Measurements from ENCODE around the gene ASGR2.

ASGR2 gene

DNA sequence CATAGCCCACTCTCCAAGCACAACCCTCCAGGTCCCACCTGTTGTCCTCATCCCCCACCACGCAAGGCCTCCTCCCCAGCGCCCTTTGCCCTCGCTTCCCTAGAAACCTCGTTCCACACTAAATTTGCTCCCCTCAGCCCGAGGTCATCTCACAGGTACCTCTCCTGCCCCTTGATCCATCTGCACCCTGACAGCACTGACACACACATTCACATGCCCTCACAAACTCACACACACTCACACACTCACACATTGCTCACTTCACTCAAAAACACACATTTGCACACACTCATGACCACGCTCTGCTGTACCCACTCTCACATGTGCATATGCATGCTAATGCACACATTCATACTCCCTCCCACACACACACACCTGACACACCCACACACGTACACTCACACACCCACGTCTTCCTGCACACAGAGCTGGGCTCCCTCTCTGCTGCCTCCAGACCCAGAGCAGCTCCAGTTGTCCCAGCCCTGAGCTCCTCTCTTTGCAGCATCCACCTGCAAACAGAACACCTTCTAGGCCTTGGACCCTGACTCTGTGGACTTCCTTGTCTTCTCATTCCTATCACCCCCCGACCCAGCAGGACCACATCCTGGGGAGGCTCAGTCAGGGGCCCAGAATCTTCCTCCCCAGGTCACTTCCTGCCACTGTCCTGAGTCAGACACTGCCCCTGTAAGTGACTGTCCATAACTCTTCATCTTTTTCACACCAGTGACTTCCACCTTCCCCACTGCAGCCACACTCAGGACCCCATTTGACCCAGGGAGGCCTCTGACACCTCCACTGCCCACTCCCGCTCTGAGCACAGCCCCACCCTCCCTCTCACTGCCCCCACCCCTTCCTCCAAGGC lies 4.9 kb downstream of the ASGR2 start:
- DNase-seq: no peak
- H3K4me1 ChIP-seq: no peaks in the 10 kb centered on the region
- H3K27me3 ChIP-seq: no peaks in the 10 kb centered on the region
- TF ChIP-seq, protein P1, sequence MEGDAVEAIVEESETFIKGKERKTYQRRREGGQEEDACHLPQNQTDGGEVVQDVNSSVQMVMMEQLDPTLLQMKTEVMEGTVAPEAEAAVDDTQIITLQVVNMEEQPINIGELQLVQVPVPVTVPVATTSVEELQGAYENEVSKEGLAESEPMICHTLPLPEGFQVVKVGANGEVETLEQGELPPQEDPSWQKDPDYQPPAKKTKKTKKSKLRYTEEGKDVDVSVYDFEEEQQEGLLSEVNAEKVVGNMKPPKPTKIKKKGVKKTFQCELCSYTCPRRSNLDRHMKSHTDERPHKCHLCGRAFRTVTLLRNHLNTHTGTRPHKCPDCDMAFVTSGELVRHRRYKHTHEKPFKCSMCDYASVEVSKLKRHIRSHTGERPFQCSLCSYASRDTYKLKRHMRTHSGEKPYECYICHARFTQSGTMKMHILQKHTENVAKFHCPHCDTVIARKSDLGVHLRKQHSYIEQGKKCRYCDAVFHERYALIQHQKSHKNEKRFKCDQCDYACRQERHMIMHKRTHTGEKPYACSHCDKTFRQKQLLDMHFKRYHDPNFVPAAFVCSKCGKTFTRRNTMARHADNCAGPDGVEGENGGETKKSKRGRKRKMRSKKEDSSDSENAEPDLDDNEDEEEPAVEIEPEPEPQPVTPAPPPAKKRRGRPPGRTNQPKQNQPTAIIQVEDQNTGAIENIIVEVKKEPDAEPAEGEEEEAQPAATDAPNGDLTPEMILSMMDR (IDR thresholded peaks at IDR 0.05; ENCODE audit: low read depth, low read length): no peak
- no peaks in the 10 kb centered on the region for H3K36me3 ChIP-seq
- H3K4me3 ChIP-seq (ENCODE audit: low read depth, low read length): no peak overlapping the region
- H3K9me3 ChIP-seq: no peaks in the 10 kb centered on the region

DNA sequence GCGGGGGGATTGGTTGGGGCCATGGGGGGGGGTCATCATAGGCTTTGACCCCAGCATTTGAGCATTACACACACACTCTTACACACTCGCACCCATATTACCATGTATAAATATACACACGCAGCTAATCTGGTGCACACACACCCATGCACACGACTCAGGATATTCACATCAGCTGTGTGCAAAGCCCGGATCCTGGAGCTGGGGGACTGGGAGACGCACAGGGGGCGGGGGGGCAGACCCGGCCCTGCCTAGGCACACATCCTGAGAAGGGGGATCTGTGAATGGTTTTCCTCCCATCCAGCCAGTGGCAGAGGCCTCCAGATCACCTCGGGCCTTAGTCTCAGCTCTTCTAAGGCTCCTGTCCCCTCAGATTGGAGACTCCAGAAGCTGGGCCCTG lies 5.6 kb downstream of the ASGR2 start:
- H3K4me3 ChIP-seq (ENCODE audit: low read depth, low read length): no peak overlapping the region
- no peaks in the 10 kb centered on the region for H3K27me3 ChIP-seq
- TF ChIP-seq, protein P1 (IDR thresholded peaks at IDR 0.05; ENCODE audit: low read depth, low read length): no peak
- H3K4me1 ChIP-seq: no peaks in the 10 kb centered on the region
- DNase-seq: no peak
- no peaks in the 10 kb centered on the region for H3K36me3 ChIP-seq
- H3K9me3 ChIP-seq: no peaks in the 10 kb centered on the region

DNA sequence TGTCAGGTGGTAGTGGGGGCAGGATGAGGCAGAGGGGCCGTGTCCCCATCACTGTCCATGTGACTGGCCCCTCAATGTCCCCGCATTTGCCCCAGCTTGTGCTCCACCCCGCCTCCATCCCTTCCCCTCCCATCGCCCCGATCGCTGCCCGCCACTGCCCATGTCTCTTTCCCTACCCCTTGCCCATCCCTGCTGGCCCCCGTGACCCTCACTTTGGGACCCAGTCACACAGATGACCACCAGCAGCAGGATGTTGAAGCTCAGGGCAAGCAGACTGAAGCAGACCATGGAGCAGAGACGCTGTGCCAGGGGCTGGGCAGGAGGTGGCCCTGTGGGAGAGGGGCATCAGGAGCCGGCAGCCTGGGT lies 6.1 kb downstream of the ASGR2 start:
- no peaks in the 10 kb centered on the region for H3K4me1 ChIP-seq
- peaks cover under 1% of the 10 kb centered on the region for H3K27me3 ChIP-seq
- no peaks in the 10 kb centered on the region for H3K9me3 ChIP-seq
- H3K4me3 ChIP-seq (ENCODE audit: low read depth, low read length): no peak overlapping the region
- no peak for DNase-seq
- no peaks in the 10 kb centered on the region for H3K36me3 ChIP-seq
- TF ChIP-seq, protein P1 (IDR thresholded peaks at IDR 0.05; ENCODE audit: low read depth, low read length): no peak

DNA sequence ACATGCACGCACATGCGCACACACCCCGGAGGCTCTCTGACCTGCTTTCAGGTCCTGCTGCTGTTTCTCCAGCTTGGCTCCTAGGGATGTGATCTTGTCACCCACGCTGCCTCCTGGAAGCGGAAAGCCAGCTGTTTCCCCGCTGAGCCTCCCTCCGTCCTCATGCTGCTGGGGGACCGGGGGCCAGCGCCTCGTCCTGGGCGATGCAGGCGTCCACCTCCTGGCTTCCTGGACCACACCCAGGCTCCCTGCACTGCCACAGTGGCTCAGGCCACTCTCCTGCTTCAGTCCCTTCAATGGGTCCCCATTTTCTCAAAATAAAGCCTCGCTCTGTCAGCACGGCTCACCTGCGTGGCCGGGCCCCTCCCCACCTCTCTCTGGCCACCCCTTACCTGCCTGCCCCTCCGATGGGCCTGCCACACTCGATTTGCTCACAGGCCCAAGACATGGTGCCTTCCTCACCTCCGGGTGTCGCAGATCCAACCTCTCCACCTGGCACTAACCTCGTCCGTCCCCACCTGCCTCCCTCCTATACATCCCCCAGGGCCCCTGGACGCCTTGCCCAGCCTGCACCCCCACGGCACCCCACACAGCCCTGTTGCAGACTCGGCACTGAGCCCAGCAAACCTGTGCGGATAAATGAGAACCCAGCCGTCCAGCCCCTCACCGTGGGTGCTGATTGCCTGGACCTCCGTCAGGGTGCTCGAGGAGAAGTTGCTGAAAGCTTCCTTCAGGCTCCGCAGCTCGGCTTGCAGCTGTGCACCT lies 6.6 kb downstream of the ASGR2 start:
- no peaks in the 10 kb centered on the region for H3K9me3 ChIP-seq
- H3K4me1 ChIP-seq: no peaks in the 10 kb centered on the region
- no peaks in the 10 kb centered on the region for H3K36me3 ChIP-seq
- H3K27me3 ChIP-seq: peaks cover 6% of the 10 kb centered on the region
- no peak for DNase-seq
- TF ChIP-seq, protein P1 (IDR thresholded peaks at IDR 0.05; ENCODE audit: low read depth, low read length): no peak
- no peak overlapping the region for H3K4me3 ChIP-seq (ENCODE audit: low read depth, low read length)

DNA sequence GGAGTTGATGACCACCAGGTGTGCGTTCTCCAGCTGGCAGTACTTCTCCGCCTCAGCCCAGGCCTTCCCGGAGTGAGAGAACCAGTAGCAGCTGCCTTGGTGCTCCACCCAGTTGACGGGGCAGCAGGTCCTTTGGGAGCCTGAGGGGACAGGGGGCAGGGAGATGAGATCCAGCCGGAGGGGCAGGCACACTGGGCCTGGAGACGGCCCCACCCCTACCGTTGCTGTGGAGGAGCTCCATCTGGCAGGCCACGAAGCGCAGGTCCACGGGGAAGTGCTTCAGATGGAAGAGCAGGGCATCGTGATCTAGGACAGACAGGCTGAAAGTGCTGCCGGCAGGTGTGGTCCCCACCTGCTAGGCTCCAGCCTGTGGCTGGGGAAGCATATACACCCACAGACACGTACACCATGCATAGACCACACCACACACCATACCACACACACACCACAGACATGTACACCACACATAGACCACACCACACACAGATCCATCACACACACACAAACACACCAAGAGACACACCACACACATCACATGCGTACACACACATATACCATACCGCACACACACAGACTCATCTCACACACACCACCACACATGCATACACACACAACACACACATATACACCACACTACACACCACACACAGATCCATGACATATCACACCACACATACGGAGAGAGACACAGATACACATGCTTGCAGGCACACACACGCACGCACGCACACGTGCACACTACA lies 7.4 kb downstream of the ASGR2 start:
- Histone ChIP-seq H3K4me3 (ENCODE audit: low read depth, low read length) (no peak overlapping the region), H3K27me3 (peaks cover 14% of the 10 kb centered on the region), H3K4me1 (no peaks in the 10 kb centered on the region), H3K36me3 (no peaks in the 10 kb centered on the region), H3K9me3 (no peaks in the 10 kb centered on the region)
- TF ChIP-seq, protein P1 (IDR thresholded peaks at IDR 0.05; ENCODE audit: low read depth, low read length): no peak
- DNase-seq: no peak
